Lung (tissue), 12 donors: ENCODE data around the gene TRMT1L. TPM values are rescaled to one million over a fixed set of nuclear protein-coding genes. Genes with fewer than 3 reads are reported as not detected.

Experiments used
- ATAC-seq: fragments of 200-7000 bp; cut with Tn5 transposase; one replicate; pipeline ENCODE4 v1.9.1; 2020; ENCODE audit warnings: moderate number of reproducible peaks; ENCODE audit not compliant: insufficient read depth, low FRiP score
- DNase-seq, 3 donors: peaks; one replicate each; pipeline ENCODE4 v3.0.0-alpha.2; 2013 to 2017
- H3K27ac ChIP-seq, 2 donors: one replicate each; pipeline ENCODE4 v1.5.1; 2013; ENCODE audit warnings: mild to moderate bottlenecking in 2 of 2, moderate library complexity in 2 of 2, control low read depth in 1 of 2, inconsistent platforms in 1 of 2, low read depth in 1 of 2, low read length in 1 of 2
- H3K27me3 ChIP-seq, 3 donors: one replicate each; pipeline ENCODE4 v1.5.1; 2013; ENCODE audit warnings: low read length in 2 of 3; ENCODE audit not compliant: control insufficient read depth in 3 of 3, insufficient read depth in 3 of 3
- H3K36me3 ChIP-seq, 4 donors: one replicate each; pipeline ENCODE4 v1.5.1; 2013; ENCODE audit warnings: low read length in 4 of 4, mild to moderate bottlenecking in 1 of 4, moderate library complexity in 1 of 4; ENCODE audit not compliant: control insufficient read depth in 4 of 4, insufficient read depth in 4 of 4
- H3K4me1 ChIP-seq, 5 donors: one replicate each; pipeline ENCODE4 v1.5.1; 2013; ENCODE audit warnings: low read length in 5 of 5, mild to moderate bottlenecking in 2 of 5, moderate library complexity in 1 of 5; ENCODE audit not compliant: control insufficient read depth in 5 of 5, insufficient read depth in 5 of 5
- H3K4me3 ChIP-seq: one replicate; pipeline ENCODE4 v1.5.1; 2013; ENCODE audit warnings: mild to moderate bottlenecking, control low read depth, moderate library complexity
- H3K9ac ChIP-seq, 2 donors: one replicate each; pipeline ENCODE4 v1.5.1; 2013; ENCODE audit warnings: low read length in 2 of 2, control low read depth in 1 of 2; ENCODE audit not compliant: insufficient read depth in 1 of 2
- H3K9me3 ChIP-seq, 4 donors: one replicate each; pipeline ENCODE4 v1.5.1; 2013; ENCODE audit warnings: low read length in 3 of 4, mild to moderate bottlenecking in 1 of 4, moderate library complexity in 1 of 4; ENCODE audit not compliant: control insufficient read depth in 4 of 4, insufficient read depth in 3 of 4
- CTCF ChIP-seq: IDR thresholded peaks from 2 replicates; pipeline ENCODE4 v1.5.1; 2012; ENCODE audit warnings: mild to moderate bottlenecking; ENCODE audit errors: control extremely low read depth, extremely low read depth
- WGBS, 2 donors: extraction: QIAGEN DNeasy Blood & Tissue Kit; methylation state at CpG; one replicate each; pipeline ENCODE4 v1.1.7; 2013; 5-methylcytosine and 5-hydroxymethylcytosine counted together
- polyA plus RNA-seq, 2 donors: library from polyadenylated mRNA; stranded (reverse); fragments of 200-250 nt; gene quantifications; one replicate each; pipeline ENCODE4 v1.2.1, GENCODE V29; 2013
- total RNA-seq, 2 donors: library from RNA; depleted of rRNA in 1 of 2; stranded (reverse); fragments of >200 nt in 1 of 2; gene quantifications; one replicate each; pipeline ENCODE4 v1.2.1, GENCODE V29; 2014 to 2021
- donor health status: control.
- donor health status: control.
- donor health status: Bipolar disorder and iron deficiency.
- donor health status: healthy.
- donor health status: DM: yes; HTN: yes; CAD: no.

Gene TRMT1L
- total and polyA plus RNA-seq, 4 donors: 5.8 to 30.3 (median 13.0) TPM

- no peak for DNase-seq
- no peak for ATAC-seq
- TF ChIP-seq CTCF: no peak
These were observed 79.4 kb downstream of the TRMT1L start for GRCh38 chr1:185077374-185077773.

GRCh38 chr1:185075476-185075875 is 81.3 kb downstream of the TRMT1L start:
- Histone ChIP-seq H3K4me1 (peaks cover 0 to 7% (median 0%) of the 10 kb centered on the region in 5 donors), H3K27ac (no peak overlapping the region), H3K9me3 (no peaks in the 10 kb centered on the region), H3K4me3 (no peak overlapping the region), H3K9ac (no peak overlapping the region), H3K27me3 (no peaks in the 10 kb centered on the region), H3K36me3 (no peaks in the 10 kb centered on the region)
- ATAC-seq: no peak
- TF ChIP-seq CTCF: no peak
- no peak for DNase-seq
- 88 to 93% methylated on average over 3 of the region's 3 CpGs for WGBS, 2 donors

More at GRCh38 chr1:185077374-185077773, 79.4 kb downstream of the TRMT1L start:
- Histone ChIP-seq H3K36me3 (no peaks in the 10 kb centered on the region), H3K4me3 (no peak overlapping the region), H3K27ac (no peak overlapping the region), H3K9ac (no peak overlapping the region), H3K9me3 (no peaks in the 10 kb centered on the region), H3K27me3 (no peaks in the 10 kb centered on the region), H3K4me1 (peaks cover 0 to 7% (median 0%) of the 10 kb centered on the region in 5 donors)
- WGBS, 2 donors: 85 to 86% methylated on average over 4 of the region's 4 CpGs

GRCh38 chr1:185074307-185074706 is 82.4 kb downstream of the TRMT1L start:
- H3K27me3 ChIP-seq: no peaks in the 10 kb centered on the region
- no peak for TF ChIP-seq CTCF
- H3K27ac ChIP-seq: no peak overlapping the region
- no peaks in the 10 kb centered on the region for H3K36me3 ChIP-seq
- H3K9me3 ChIP-seq: no peaks in the 10 kb centered on the region
- ATAC-seq (no peak), DNase-seq (no peak)
- H3K4me3 ChIP-seq: no peak overlapping the region
- no peak overlapping the region for H3K9ac ChIP-seq
- H3K4me1 ChIP-seq: peaks cover 0 to 4% (median 0%) of the 10 kb centered on the region in 5 donors

GRCh38 chr1:185073725-185074124 is 83.0 kb downstream of the TRMT1L start:
- H3K36me3 ChIP-seq: no peaks in the 10 kb centered on the region
- no peak overlapping the region for H3K4me3 ChIP-seq
- H3K27ac ChIP-seq: no peak overlapping the region
- DNase-seq (no peak), ATAC-seq (no peak)
- WGBS, 2 donors: 96 to 98% methylated on average over 2 of the region's 2 CpGs
- no peak overlapping the region for H3K9ac ChIP-seq
- no peaks in the 10 kb centered on the region for H3K27me3 ChIP-seq
- peaks cover 0 to 4% (median 0%) of the 10 kb centered on the region in 5 donors for H3K4me1 ChIP-seq
- TF ChIP-seq CTCF: no peak
- no peaks in the 10 kb centered on the region for H3K9me3 ChIP-seq
